ENCODE measurements around the gene PTGES2.

PTGES2 gene

DNA sequence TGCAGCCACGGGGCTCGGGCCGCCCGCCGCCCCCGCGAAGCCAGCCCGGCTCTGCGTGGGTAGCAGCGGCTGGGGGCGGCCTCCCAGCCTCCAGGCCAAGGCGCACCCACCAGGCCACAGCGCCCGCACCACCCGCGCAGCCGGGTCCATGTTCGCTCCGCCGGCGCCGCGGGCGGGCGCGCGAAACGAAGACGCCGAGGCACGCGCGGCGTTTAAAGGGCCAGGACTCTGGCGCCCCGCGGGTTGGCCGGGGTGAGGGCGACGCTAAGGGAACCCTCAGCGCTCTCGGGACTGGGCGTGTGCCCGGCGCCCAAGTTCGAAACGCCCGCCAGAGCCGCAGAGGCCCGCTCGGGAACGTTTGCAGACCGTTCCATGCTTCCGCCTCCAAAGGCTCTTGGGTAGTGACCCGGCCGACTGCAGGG, at the start of gene PTGES2:
PTGES2 (minus strand) TSS at position 162 of the 422 bp plus-strand sequence; CDS start at position 150, 12 bp downstream.
- DNase-seq, result peak; percentile 41

DNA sequence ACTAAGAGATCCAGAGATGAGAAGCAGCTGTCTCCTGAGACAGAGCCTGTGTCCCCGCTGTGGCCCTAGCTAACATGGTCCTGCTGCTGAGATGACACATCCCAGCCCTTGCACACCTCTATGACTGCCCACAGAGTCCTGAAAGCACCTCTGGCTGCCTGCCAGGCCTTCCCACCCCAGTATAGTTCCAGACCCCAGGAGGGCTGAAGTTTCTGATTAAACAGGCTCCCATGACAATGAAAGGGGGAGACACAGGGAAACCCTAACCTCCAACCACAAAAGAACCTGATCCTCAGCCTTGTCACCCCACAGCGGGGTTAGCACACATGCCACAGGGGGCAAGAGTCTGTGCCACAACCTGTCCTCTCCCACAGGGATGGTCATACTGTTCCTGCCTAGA, 48.2 kb upstream of the PTGES2 start:
- DNase-seq, result no peak

DNA sequence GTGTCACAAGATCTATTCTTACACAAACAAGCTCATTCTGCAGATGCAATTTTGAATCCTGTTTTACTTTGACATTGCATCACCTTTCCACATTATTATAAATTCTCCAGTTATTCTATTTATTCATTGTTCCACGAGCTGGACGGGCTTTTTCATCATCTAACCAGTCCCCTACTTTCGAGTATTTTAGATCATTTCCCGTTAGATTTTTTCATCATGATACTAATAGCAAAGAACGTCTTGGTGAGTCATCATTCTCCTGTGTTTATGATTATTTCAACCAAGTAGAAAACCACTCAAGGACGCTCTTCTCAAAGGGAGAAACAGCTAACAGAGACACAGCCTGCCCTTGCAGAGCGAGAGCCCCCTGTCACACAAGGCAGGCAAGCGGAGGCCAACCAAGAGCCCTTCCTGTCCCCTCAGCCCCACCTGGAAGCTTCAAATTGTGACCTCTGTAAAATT, 47.6 kb upstream of the PTGES2 start:
- DNase-seq, result no peak

DNA sequence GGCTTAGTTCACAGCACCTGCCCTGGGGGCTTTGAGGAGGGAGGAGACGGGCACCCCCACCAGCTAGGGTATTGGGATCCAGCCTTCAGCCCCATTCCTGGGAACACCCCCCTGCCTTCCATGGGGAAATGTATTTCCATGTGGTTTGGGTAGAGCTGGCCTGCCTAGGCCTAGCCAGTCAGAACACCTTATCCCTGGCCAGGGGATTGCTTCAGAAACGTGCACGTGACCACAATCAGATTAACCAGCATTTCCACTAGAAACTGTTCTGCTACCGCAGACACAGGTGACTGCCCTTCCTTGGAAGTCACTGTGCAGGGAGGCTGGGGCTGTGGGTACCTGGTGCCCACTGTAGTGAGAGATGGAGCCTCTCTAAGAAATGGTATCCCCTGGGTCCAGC, 46.5 kb upstream of the PTGES2 start:
- DNase-seq, result no peak

DNA sequence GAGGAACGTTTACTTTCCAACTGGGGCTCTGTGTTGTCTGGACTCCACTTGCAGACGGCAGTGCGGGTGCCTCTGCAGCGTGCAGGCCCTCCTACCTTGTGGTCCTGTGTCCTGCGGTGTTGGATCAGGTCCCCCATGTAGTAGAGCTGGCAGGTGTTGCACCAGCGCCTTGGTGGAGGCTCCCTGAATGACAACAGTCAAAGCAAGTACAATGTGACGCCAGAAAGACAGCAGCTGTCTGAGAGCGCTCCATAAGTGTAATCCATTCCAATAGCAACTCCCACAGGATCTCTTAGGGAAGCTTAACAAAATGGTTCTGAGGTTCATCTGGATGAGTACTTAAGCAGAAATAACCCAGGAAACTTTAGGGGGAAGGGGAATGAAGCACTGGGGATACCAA, 42.4 kb upstream of the PTGES2 start:
- no peak for DNase-seq

DNA sequence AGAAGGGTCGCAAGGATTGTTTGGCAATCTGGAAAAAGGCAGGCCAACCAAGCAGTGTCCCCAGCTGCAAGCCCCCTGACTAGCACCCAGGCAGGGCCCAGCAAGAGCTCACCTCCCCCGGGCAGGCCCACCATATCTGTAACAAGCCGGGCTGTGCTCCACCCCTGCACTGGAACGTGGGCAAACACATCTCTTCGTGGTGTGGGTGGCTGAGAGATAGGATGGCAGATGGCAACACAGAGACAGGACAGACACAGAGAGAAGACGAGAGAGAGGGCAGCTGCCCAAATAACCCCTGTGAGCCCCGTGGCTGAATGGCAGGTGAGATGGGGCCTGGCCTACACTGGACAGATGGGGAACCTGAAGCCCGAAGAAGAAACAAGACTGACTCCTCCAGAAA, 42.0 kb upstream of the PTGES2 start:
- no peak for DNase-seq

DNA sequence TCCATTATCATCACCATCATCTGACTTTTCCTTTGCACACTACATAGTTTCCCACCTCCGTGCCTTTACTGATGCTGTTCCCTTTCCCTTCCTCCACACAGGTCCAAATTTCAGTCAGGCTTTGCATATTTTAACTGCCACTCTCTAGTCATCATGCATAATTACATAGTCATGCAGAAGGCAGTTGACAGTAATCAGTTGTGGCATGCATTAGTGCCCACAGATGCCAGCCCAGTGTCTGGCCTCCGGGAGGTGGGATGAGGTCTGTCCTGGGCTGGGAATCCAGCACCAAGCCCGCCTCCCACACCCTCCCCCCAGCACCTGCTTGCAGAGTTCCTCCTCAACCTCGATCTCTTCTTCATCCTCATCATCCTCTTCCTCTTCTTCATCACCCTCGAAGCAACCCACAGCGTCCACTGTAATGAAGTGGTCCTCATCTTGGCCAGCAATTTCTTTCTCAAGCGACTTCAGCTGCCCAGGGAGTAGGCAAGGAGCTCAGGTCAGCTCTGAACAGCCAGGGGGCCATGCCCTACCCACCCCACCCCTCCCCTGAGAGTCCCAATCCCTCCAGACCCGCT, 41.3 kb upstream of the PTGES2 start:
- no peak for DNase-seq

DNA sequence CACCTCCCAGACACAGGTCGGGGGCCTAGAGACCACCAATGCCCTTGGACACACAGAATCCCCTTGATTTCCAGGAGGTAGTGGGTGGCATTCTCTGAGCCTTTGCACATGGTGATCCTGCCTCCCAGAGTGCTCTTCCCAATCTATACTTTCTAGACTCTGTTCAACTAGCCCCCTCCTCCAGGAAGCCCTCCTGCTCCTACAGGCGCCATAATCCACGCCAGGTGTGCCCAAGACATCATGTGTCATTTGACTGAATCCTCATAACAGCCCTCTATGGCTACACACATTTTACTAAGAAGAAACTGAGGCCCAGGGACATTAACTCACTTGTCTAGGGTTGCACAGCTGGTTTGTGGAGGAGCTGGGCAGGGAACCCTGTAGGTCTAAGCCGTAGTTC, 39.7 kb upstream of the PTGES2 start:
- no peak for DNase-seq

DNA sequence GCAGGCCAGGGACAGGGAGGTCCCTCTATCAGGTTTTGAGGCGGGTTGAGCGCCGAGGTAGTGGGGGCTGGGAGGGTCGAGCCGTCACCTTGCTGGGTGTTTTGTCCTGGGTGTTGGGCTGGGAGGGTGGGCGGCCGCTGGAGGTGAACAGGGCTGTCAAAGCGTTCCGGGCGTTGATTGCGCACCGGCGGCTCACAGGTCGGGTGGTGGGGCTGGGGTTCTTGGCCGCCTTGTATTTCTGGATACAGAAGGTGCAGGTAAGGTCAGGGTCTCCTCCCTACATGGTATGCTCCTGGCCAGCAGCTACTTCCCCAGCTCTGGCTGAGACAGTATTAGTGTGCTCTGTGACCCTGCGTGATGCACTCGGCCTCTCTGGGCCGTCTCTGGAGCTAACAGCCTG, 38.6 kb upstream of the PTGES2 start:
- no peak for DNase-seq

DNA sequence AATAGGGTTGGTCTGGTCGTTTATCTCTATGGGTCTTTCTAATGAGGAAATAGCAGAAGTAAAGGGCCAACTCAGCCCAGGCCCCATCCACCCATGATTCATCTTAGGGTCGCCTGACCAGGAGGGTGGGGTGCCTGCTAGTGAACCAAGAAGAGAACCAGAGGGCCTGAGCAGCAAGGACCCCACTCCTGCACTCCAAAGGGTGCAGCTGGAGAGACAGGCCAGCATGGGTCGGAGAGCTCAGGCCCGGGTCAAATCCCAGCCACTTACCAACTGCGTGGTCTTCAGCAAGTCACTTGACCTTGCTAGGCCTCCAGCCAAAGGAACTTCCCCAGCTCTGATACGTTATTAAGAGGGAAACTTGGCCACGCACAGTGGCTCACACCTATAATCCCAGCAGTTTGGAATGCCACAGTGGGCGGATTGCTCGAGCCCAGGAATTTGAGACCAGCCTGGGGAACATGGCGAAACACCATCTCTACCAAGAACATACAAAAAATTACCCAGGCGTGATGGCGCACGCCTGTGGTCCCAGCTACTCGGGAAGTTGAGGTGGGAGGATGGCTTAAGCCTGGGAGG, 36.9 kb upstream of the PTGES2 start:
- no peak for DNase-seq

DNA sequence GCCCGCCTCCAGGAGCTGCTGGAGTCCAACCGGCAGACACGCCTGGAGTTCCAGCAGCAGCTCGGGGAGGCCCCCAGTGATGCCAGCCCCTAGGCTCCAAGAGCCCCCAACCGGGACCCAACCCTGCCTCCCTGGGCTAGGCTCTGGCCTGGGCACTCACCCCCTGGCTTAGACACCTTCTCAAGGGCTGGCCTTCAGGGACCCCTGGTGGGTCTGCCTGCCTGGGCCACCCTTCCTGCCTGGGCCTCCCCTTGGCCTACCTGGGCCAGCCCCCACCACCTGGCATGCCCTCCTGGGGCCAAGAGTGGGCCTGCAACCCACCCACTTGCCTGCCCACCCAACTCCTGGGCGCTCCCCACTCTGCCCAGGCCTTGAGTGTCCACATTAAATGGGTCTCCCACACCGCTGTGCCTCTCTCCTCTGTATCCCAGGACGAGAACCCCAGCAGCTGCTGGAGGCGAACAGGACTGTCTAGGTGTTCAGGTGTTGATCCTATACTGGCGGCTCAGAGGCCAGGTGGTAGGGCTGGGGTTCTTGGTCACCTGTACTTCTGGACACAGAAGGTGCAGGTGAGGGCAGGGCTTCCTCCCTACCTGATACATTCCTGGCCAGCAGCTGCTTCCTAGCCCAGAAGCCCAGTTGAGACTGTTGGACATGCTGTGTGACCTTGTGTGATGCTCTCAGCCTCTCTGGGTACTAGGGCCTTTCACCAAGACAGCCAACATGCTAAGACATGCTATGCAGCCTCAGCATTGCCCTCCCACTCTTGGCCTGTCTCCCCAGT, 36.2 kb upstream of the PTGES2 start:
- DNase-seq, result no peak

DNA sequence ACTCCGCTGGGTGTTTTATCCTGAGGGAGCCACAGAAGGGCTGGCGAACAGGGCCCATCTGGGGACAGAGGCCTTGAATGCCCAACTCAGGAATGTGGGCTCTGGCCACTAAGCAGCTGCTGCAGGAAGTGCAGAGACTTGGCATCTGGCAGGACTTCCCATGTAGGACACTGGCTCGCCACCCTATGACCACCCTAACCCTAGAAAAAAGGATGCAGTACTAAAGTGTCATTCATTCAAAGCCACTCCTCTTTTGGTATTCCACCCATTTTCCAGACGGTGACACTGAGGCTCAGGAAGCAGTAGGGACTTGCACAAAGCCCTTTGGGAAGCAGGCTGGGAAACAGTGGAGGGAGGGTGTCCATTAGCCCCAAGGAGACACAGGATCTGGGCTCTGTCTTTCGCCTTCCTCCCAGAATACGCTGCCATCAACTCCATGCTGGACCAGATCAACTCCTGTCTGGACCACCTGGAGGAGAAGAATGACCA, 35.5 kb upstream of the PTGES2 start:
- no peak for DNase-seq

DNA sequence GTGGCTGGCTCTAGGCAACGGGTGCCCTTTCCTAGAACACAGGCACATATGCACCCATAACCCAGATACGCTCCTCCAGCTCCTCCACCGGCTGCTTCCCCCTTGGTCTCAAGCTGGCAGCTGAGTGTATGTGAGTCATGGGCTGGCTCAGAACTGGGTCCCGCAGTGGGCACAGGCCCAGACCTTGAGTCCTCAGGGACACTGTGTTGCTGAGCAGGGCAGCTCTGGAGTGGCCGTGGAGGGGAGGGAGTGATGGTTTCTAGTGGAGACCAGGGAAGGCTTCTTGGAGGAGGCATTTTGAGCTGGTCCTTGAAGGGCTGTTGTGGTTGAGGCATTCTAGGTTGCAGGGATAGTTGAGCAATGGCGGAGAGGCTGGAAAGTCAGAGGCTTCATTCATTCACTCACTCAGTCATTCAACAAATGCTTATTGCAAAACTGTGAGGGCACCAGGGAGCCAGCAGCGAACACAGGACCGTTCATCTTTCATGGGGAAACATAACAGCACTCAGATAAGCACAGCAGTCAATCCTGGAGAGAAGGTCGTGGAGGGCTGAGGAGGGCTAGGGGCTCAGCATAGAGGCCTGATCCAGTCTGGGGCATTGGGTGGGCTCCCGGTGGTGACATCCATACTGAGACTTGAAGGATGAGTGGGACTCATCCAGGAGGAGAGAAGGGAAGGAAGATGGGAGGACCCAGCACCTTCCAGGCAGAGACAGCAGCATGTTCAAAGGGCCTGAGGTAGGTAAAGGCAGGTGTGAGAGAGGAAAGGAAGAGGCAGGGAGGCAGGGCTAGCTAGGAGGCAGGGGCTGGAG, 34.9 kb upstream of the PTGES2 start:
- no peak for DNase-seq

DNA sequence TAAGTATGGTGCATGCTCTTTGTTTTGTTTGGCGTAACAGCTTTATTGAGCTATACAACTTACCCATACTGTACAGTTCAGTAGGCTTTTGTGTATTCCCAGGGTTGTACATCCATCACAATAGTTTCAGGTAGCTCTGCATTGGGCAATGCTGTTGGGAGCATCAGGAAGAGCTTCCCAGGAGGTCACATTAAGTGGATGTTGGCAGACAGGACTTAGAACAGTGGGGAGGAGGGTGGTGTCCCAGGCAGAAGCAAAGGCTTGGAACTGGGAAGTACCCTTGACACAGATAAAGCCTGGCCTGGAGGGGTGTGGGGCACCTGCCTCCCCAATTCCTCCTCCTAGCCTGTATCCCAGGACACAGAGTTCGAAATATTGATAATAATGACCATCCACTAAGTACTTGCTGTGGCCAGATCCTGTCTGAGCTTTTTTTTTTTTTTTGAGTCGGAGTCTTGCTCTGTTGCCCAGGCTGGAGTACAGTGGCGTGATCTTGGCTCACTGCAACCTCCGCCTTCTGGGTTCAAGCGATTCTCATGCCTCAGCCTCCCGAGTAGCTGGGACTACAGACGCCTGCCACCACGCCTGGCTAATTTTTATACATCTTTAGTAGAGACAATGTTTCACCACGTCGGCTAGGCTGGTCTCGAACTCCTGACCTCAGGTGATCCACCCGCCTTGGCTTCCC, 33.8 kb upstream of the PTGES2 start:
- no peak for DNase-seq

DNA sequence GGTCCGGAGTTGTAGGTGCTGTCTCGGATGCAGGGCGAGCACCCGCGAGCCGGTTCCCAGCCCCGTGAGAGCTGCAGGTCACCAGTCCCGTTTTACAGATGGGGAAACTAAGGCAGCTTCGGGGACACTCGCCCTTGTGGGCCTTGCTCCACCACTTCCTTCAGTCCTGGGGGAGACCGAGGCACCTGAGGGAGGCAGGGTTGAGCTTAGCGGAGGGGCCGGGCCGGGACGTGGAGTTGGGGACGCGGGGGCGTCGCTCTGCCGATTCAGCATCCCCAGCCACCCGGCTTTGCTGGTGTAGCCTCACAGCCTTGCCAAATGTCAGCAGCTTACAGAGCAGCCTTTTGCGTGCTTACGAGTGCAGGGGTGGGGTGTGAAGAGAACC, 33.1 kb upstream of the PTGES2 start:
- DNase-seq, result no peak

DNA sequence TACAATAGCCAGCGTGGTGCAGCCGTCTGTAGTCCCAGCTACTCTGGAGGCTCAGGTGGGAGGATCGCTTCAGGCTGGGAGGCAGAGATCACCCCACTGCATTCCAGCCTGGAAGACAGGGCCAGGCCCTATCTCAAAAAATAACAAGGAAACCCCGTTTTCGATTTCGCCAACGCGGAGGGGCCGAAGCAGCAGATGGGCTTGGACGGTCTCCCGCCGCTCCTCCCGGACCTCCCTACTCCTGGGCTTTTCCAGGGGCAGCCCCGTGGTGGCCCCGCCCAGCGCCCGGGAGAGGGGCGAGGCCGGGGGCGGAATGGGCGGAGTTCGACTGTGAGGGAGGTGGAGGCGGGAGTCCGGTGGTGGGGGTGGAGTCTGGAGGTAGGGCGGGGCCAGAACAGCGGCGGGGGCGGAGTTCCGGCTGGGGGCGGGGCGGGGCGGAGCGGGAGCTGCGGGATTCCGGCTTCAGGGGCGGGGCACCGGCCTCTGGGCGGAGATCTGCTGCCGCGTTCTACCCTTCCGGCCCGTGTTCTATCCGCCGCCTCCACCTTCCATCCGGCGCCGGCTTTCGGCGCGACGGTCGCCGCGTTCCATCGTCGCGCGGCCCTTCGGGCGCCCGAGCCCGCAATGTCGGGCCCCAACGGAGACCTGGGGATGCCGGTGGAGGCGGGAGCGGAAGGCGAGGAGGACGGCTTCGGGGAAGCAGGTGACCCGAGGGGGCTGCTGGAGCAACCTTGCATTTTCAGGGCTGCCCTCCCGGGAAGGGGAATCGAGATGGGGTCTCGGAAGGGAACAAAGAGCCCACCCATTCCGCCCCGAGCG, 32.5 kb upstream of the PTGES2 start, which contains the start of gene BBLN:
BBLN (plus strand) TSS at position 482 of the 819 bp plus-strand sequence; CDS start at position 625, 143 bp downstream.
- peak; percentile 75 for DNase-seq

DNA sequence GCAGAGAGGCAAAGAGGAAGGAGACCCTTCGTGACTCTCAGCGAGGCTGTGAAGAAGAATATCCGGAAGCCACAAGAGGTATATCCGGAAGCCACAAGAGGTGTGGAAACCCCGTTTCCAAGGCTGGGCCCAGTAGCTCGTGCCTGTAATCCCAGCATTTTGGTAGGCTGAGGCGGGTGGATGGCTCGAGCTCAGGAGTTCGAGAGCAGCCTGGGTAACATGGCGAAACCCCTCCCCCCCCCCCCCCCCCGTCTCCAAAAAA, 31.9 kb upstream of the PTGES2 start:
- no peak for DNase-seq

DNA sequence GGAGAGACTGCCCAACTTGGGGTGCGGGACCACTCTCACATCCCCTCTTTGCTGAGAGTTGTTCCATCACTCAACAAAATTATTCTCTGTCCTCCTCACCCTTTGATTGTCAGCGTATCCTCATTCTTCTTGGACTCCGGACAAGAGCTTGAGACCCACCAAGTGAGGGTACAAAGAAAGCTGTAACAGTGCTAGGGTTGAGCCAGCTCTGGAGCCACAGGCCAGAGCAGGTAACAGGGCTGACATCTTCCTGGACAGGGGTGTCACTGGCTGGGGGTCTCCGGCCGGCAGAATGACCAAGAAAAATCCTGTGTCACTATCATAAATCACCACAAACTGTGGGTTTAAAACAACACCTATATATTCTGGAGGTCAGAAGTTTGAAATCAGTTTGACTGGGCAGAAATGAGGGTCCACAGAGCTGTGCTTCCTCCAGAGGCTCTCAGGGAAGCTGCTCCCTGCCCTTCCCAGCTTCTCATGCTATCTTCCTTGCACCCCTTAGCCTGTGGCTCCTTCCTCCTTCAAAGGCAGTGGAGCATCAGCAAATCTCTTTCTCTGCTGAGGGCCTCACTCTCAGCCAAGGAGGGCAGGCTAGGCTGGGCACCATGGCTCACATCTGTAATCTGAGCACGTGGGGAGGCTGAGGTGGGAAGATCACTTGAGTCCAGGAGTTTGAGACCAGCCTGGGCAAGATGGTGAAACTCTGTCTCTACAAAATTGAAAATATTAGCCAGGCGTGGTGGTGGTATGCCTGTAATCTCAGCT, 28.4 kb upstream of the PTGES2 start:
- DNase-seq, result no peak

DNA sequence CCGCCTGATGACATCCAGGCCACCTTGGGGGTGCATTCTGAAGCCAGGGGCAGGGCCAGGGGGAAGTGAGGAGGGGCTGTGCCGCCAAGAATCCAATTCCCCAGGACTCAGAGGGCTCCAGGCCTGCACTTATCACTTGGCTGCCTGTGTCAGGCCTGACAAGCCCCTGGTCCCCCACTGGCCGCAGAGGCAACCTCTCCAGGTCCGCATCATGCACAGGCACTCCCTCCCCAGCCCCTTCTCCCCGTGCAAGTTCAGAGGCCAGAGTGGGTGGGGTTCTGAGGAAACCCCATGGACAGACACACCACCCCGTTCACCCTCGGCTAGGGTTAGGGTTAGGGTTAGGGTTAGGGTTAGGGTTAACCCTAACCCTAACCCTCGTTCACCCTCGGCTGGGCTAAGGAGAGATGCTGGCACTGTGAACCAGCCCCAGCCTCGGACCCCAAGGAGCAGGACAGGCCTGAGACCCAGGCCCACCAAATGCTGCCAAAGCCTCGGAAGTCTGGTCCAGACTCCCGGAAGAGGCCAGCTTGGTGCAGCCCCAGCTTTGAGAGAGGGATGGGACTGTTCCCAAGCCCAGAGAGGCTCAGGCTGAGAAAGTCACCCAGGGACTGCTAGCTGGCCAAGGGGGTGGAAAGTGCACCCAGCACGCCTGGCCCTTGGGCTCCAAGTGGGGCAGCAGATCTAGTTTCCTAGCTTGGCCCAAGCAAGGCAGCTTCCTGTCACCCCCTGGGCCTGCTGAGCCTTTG, 26.6 kb upstream of the PTGES2 start:
- no peak for DNase-seq
